ENCODE data around the gene DTD2.

DNA sequence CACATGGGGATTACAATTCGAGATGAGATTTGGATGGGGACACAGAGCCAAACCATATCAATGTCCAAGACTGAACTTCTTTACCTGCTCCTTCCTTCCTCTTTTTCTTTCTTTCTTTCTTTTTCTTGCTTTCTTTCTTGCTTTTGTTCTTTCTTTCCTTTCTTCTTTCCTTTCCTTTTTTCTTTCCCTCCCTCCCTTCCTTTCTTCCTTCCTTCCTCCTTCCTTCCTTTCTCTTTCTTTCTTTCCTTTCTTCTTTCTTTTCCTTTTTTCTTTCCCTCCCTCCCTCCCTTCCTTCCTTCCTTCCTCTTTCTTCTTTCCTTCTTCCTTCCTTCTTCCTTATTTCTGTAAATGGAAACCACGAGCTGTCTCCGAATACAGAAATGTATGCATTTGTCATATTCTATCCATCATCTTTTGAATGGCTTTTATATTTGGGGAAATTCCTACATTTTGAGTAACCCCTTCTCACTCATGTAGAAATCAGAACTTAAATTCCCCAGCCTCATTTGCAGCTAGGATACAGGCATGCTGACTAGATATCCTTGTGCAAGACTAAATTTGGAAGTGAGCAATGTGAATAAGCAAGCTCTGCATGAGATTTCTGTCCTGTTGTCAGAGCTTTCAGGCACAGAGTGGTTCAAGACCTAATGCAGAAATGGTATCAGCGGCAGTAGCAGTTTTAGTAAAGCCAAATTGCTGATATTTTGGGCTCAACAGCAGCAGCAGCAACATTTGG is 19.0 kb upstream of the DTD2 start:
- TF ChIP-seq, protein P1, sequence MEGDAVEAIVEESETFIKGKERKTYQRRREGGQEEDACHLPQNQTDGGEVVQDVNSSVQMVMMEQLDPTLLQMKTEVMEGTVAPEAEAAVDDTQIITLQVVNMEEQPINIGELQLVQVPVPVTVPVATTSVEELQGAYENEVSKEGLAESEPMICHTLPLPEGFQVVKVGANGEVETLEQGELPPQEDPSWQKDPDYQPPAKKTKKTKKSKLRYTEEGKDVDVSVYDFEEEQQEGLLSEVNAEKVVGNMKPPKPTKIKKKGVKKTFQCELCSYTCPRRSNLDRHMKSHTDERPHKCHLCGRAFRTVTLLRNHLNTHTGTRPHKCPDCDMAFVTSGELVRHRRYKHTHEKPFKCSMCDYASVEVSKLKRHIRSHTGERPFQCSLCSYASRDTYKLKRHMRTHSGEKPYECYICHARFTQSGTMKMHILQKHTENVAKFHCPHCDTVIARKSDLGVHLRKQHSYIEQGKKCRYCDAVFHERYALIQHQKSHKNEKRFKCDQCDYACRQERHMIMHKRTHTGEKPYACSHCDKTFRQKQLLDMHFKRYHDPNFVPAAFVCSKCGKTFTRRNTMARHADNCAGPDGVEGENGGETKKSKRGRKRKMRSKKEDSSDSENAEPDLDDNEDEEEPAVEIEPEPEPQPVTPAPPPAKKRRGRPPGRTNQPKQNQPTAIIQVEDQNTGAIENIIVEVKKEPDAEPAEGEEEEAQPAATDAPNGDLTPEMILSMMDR (IDR thresholded peaks at IDR 0.05; ENCODE audit: poor library complexity) = no peak
- TF ChIP-seq EZH2 (IDR thresholded peaks at IDR 0.05; ENCODE audit: borderline replicate concordance) (no peak), EZH2phosphoT487 (IDR thresholded peaks at IDR 0.05; ENCODE audit: low read depth, severe bottlenecking, unreplicated experiment) (no peak)

Measured in hepatocyte (in vitro differentiated cells).